Stimulated activated CD8-positive, alpha-beta memory T cell treated with anti-CD3 and anti-CD28 coated beads, Interleukin-4, amount 100 ng/mL, for 24 hours (primary cell): ENCODE data around the gene ZNF678.
"Not testable (repeated sequence)": the region's sequence is repeated elsewhere in the genome, so short reads cannot be mapped to it uniquely, and the experiment has no call there.

Experiments
- DNase-seq: peaks from one replicate; pipeline ENCODE4 v3.0.0-alpha.2; 2020; ENCODE audit warnings: low read depth

ZNF678 gene

GRCh38 chr1:227551881-227552280, 11.5 kb upstream of the ZNF678 start:
- not testable (repeated sequence) for DNase-seq

GRCh38 chr1:227556288-227556687, 7.1 kb upstream of the ZNF678 start:
- DNase-seq = no peak

GRCh38 chr1:227557962-227558725, 5.2 kb upstream of the ZNF678 start:
- DNase-seq = no peak

GRCh38 chr1:227558732-227559262, 4.6 kb upstream of the ZNF678 start:
- no peak for DNase-seq

- DNase-seq = no peak
Measured at GRCh38 chr1:227559499-227559898, 3.9 kb upstream of the ZNF678 start.

GRCh38 chr1:227559926-227560325, 3.4 kb upstream of the ZNF678 start:
- no peak for DNase-seq

- DNase-seq = no peak
Measured at GRCh38 chr1:227560393-227561173, 2.8 kb upstream of the ZNF678 start.

- no peak for DNase-seq
Measured at GRCh38 chr1:227561241-227561907, 2.0 kb upstream of the ZNF678 start.

GRCh38 chr1:227562037-227562436, 1.3 kb upstream of the ZNF678 start:
- no peak for DNase-seq

GRCh38 chr1:227562933-227563323, 428 bp upstream of the ZNF678 start:
- no peak for DNase-seq

GRCh38 chr1:227567256-227567655, 3.9 kb downstream of the ZNF678 start:
- DNase-seq = no peak

GRCh38 chr1:227568593-227568992, 5.2 kb downstream of the ZNF678 start:
- DNase-seq = no peak

- DNase-seq = no peak
Measured at GRCh38 chr1:227572752-227573151, 9.4 kb downstream of the ZNF678 start.

GRCh38 chr1:227574926-227575325, 11.6 kb downstream of the ZNF678 start:
- no peak for DNase-seq

GRCh38 chr1:227576189-227576588, 12.8 kb downstream of the ZNF678 start:
- no peak for DNase-seq

GRCh38 chr1:227577500-227577899, 14.1 kb downstream of the ZNF678 start:
- no peak for DNase-seq

GRCh38 chr1:227583354-227583753, 20.0 kb downstream of the ZNF678 start:
- no peak for DNase-seq

- DNase-seq = no peak
Measured at GRCh38 chr1:227586733-227587132, 23.4 kb downstream of the ZNF678 start.

- DNase-seq = no peak
Measured at GRCh38 chr1:227587968-227588367, 24.6 kb downstream of the ZNF678 start.

GRCh38 chr1:227588769-227589168, 25.4 kb downstream of the ZNF678 start:
- DNase-seq = not testable (repeated sequence)

- not testable (repeated sequence) for DNase-seq
Measured at GRCh38 chr1:227589777-227590176, 26.4 kb downstream of the ZNF678 start.

- not testable (repeated sequence) for DNase-seq
Measured at GRCh38 chr1:227596222-227596621, 32.9 kb downstream of the ZNF678 start.

GRCh38 chr1:227603327-227603726, 40.0 kb downstream of the ZNF678 start:
- DNase-seq = no peak
